ENCODE results near the gene INSC.
"Not testable (repeated sequence)": the region's sequence is repeated elsewhere in the genome, so short reads cannot be mapped to it uniquely, and the experiment has no call there.

GRCh38 chr11:15069751-15070150 is 45.0 kb upstream of the INSC start:
- TF ChIP-seq, protein P1, sequence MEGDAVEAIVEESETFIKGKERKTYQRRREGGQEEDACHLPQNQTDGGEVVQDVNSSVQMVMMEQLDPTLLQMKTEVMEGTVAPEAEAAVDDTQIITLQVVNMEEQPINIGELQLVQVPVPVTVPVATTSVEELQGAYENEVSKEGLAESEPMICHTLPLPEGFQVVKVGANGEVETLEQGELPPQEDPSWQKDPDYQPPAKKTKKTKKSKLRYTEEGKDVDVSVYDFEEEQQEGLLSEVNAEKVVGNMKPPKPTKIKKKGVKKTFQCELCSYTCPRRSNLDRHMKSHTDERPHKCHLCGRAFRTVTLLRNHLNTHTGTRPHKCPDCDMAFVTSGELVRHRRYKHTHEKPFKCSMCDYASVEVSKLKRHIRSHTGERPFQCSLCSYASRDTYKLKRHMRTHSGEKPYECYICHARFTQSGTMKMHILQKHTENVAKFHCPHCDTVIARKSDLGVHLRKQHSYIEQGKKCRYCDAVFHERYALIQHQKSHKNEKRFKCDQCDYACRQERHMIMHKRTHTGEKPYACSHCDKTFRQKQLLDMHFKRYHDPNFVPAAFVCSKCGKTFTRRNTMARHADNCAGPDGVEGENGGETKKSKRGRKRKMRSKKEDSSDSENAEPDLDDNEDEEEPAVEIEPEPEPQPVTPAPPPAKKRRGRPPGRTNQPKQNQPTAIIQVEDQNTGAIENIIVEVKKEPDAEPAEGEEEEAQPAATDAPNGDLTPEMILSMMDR (IDR thresholded peaks at IDR 0.05) = not testable (repeated sequence)
- not testable (repeated sequence) for TF ChIP-seq POLR2A, POLR2AphosphoS5 (IDR thresholded peaks at IDR 0.05)

Measured in prostate gland (tissue), 2 donors.